ENCODE measurements around the gene LIN52. TPM values are rescaled to one million over a fixed set of nuclear protein-coding genes. Genes with fewer than 3 reads are reported as not detected.
A peak's percentile ranks its signal among the peaks of the same experiment; 100 is the strongest.

Gene LIN52
- total and polyA plus RNA-seq, 9 of the 15 experiments (the other 6 are each of a cell fraction or from before 2014, with no cell fraction given): 4.6 to 11.8 (median 9.2) TPM

GRCh38 chr14:74038020-74038859 lies 46.5 kb upstream of the LIN52 start:
- peak; percentile 32; the same call in 1 of the 2 replicates for TF ChIP-seq REST (IDR thresholded peaks at IDR 0.05; ENCODE audit: borderline replicate concordance)
- TF ChIP-seq REST (CRISPR knock-in tag; IDR thresholded peaks at IDR 0.05; ENCODE audit: low read depth): no peak
- peak; percentile 60 to 71 for TF ChIP-seq RAD21 (CRISPR knock-in tag; conservative IDR thresholded peaks at IDR 0.05 in 1 of 2, IDR thresholded peaks at IDR 0.05 in 1 of 2)
- peak; percentile 58 for TF ChIP-seq C11orf30 (IDR thresholded peaks at IDR 0.05; ENCODE audit: low read depth)
- TF ChIP-seq ZNF316 (IDR thresholded peaks at IDR 0.05): peak; percentile 69
- peak; percentile 17 to 59 (median 38); a peak in 5 of 6 replicates for TF ChIP-seq CTCF (IDR thresholded peaks at IDR 0.05 in 2 of 3, conservative IDR thresholded peaks at IDR 0.05 in 1 of 3; ENCODE audit: insufficient read depth in 2 of 3, low read depth in 1 of 3, low read length in 3 of 3)
- TF ChIP-seq NR0B1 (IDR thresholded peaks at IDR 0.05; ENCODE audit: partially characterized antibody): no peak
- Histone ChIP-seq H3K36me3 (ENCODE audit: control insufficient read depth, insufficient read depth, low read length) (no peaks in the 10 kb centered on the region), H3K79me2 (ENCODE audit: control insufficient read depth, insufficient read depth, low read length) (no peaks in the 10 kb centered on the region), H3K4me1 (replicated peaks in 1 of 2; ENCODE audit: control insufficient read depth in 2 of 2, insufficient read depth in 2 of 2, low read length in 2 of 2) (0 out of 5 replicates have a peak, but pooled peaks cover 0 to 2% of the 10 kb centered on the region in 2 experiments), H3K9me1 (ENCODE audit: control insufficient read depth, insufficient read depth, low read length) (no peaks in the 10 kb centered on the region), H3K27me3 (ENCODE audit: control insufficient read depth in 2 of 2, insufficient read depth in 2 of 2, low read length in 2 of 2) (no peaks in the 10 kb centered on the region), H3K4me2 (ENCODE audit: insufficient read depth, low read length) (no peak overlapping the region), H3K4me3 (no peak overlapping the region), H2AFZ (ENCODE audit: low read depth, low read length) (no peak overlapping the region), H4K20me1 (replicated peaks; ENCODE audit: control insufficient read depth, insufficient read depth, low read length) (no peaks in the 10 kb centered on the region), H3K9me3 (replicated peaks; ENCODE audit: control insufficient read depth, insufficient read depth, low read depth, low read length) (no peaks in the 10 kb centered on the region), H3K27ac (ENCODE audit: extremely low read depth, low read depth, low read length) (no peak overlapping the region), H3K9ac (ENCODE audit: insufficient read depth in 1 of 2, low read depth in 2 of 2, low read length in 2 of 2) (no peak overlapping the region)
- ATAC-seq (peak; percentile 81), FAIRE-seq (peak; percentile 85), DNase-seq (ENCODE audit: extremely low read depth in 1 of 4, low spot score in 3 of 4) (peak; percentile 25 to 62 (median 29))
- ChIA-PET POLR2A (no interaction called here), CTCF (ENCODE audit: low intra/inter-chr PET ratio) (interaction anchor here (0.6 to 1.4 kb wide), 2 partner anchors 286 to 310 kb away, joined by 3 read pairs; no protein-coding TSS in a partner anchor)
- in situ Hi-C loops (cut with MboI): no loop called here
- BruUV-seq (replicated peaks): no TSS peak
- WGBS (ENCODE audit: insufficient coverage, low coverage, missing lambda C conversion rate): 47% methylated on average over 3 of the region's 3 CpGs
- intact Hi-C loops (cut with micrococcal nuclease): loop anchor here (5.0 kb wide), 1 partner anchor 211 kb away; no protein-coding TSS in a partner anchor
